ENCODE results near the gene MICAL2.

GRCh38 chr11:12099132-12099873, 11.1 kb upstream of the MICAL2 start:
- TF ChIP-seq EP300 (IDR thresholded peaks at IDR 0.05), result no peak
- TF ChIP-seq CTCF (IDR thresholded peaks at IDR 0.05), result no peak
- TF ChIP-seq POLR2A (IDR thresholded peaks at IDR 0.05; ENCODE audit: low read depth), result no peak

All from esophagus muscularis mucosa (tissue), 4 donors.